HepG2 (cell line): ENCODE results near the gene FANCL. TPM values are rescaled to one million over a fixed set of nuclear protein-coding genes. Genes with fewer than 3 reads are reported as not detected.

ENCODE experiments used
- ARID3A ChIP-seq: IDR thresholded peaks from 2 replicates; pipeline ENCODE4 v1.6.1; 2012; ENCODE audit warnings: low read depth, low read length, improper control_type of control experiment
- ATF3 ChIP-seq: sonication (generic); formaldehyde crosslinking; IDR thresholded peaks from 2 replicates; pipeline ENCODE4 v1.4.0; 2020; ENCODE audit warnings: missing genetic modification reagents
- CC2D1A ChIP-seq: sonication (generic); formaldehyde crosslinking; IDR thresholded peaks from 2 replicates; pipeline ENCODE4 v1.8.1; 2023; ENCODE audit warnings: mild to moderate bottlenecking, missing genetic modification reagents
- HNRNPUL1 ChIP-seq: fragments of 200-400 bp; formaldehyde crosslinking; IDR thresholded peaks from 2 replicates; pipeline ENCODE4 v1.6.1; 2017; ENCODE audit warnings: low read depth, mild to moderate bottlenecking, low read length, moderate library complexity
- ISL2 ChIP-seq: sonication (generic); formaldehyde crosslinking; IDR thresholded peaks from 2 replicates; pipeline ENCODE4 v1.5.0; 2020; ENCODE audit warnings: missing genetic modification reagents
- KLF12 ChIP-seq: sonication (generic); formaldehyde crosslinking; IDR thresholded peaks from 2 replicates; pipeline ENCODE4 v1.4.0; 2020; ENCODE audit warnings: missing genetic modification reagents, borderline replicate concordance
- NAIF1 ChIP-seq: sonication (generic); formaldehyde crosslinking; IDR thresholded peaks from 2 replicates; pipeline ENCODE4 v1.5.0; 2020; ENCODE audit warnings: mild to moderate bottlenecking, missing genetic modification reagents, borderline replicate concordance
- SAP130 ChIP-seq: IDR thresholded peaks from 2 replicates; pipeline ENCODE4 v1.6.1; 2016; ENCODE audit warnings: low read depth
- SNAPC2 ChIP-seq: sonication (generic); formaldehyde crosslinking; IDR thresholded peaks from 2 replicates; pipeline ENCODE4 v1.8.1; 2022; ENCODE audit warnings: mild to moderate bottlenecking, missing genetic modification reagents
- SOX6 ChIP-seq, 2 experiments: fragments of 450-650 bp in 1 of 2; sonication (generic) in 1 of 2; formaldehyde crosslinking in 1 of 2; IDR thresholded peaks; 2 replicates each; pipeline versions ENCODE4 v1.4.0 to v1.6.1; 2017 to 2020; ENCODE audit warnings: antibody characterized with exemption in 1 of 2, mild to moderate bottlenecking in 1 of 2, missing genetic modification reagents in 1 of 2
- SP1 ChIP-seq, 2 experiments: fragments of 450-650 bp in 1 of 2; sonication (generic) in 1 of 2; formaldehyde crosslinking in 1 of 2; IDR thresholded peaks; 2 replicates each; pipeline versions ENCODE4 v1.4.0 to v1.6.1; 2016 to 2020; ENCODE audit warnings: missing genetic modification reagents in 1 of 2
- STAG1 ChIP-seq: sonication (generic); formaldehyde crosslinking; IDR thresholded peaks from 2 replicates; pipeline ENCODE4 v1.4.0; 2020; ENCODE audit warnings: missing genetic modification reagents
- U2AF1 ChIP-seq: fragments of 200-400 bp; formaldehyde crosslinking; optimal IDR thresholded peaks from 2 replicates; pipeline ENCODE3; 2017; ENCODE audit warnings: mild to moderate bottlenecking, low read depth, low read length
- WIZ ChIP-seq: sonication (generic); formaldehyde crosslinking; IDR thresholded peaks from 2 replicates; pipeline ENCODE4 v1.5.1; 2020; ENCODE audit warnings: mild to moderate bottlenecking, missing genetic modification reagents
- ZNF17 ChIP-seq: sonication (generic); formaldehyde crosslinking; IDR thresholded peaks from 2 replicates; pipeline ENCODE4 v1.5.0; 2020; ENCODE audit warnings: mild to moderate bottlenecking, missing genetic modification reagents
- ZNF329 ChIP-seq: sonication (generic); formaldehyde crosslinking; IDR thresholded peaks from 2 replicates; pipeline ENCODE4 v1.9.0; 2021; ENCODE audit warnings: low read depth, mild to moderate bottlenecking, missing genetic modification reagents
- ZNF563 ChIP-seq: sonication (generic); formaldehyde crosslinking; IDR thresholded peaks from 2 replicates; pipeline ENCODE4 v1.8.0; 2022; ENCODE audit warnings: mild to moderate bottlenecking, moderate library complexity, missing genetic modification reagents
- ZNF614 ChIP-seq: IDR thresholded peaks from 2 replicates; pipeline ENCODE4 v1.6.1; 2018; ENCODE audit warnings: missing biosample characterization, missing genetic modification reagents, inconsistent platforms, borderline replicate concordance
- ZNF616 ChIP-seq: sonication (generic); formaldehyde crosslinking; IDR thresholded peaks from 2 replicates; pipeline ENCODE4 v1.5.0; 2020; ENCODE audit warnings: low read depth, mild to moderate bottlenecking, missing genetic modification reagents
- ZNF670 ChIP-seq: sonication (generic); formaldehyde crosslinking; IDR thresholded peaks from 2 replicates; pipeline ENCODE4 v1.8.0; 2022; ENCODE audit warnings: mild to moderate bottlenecking, missing genetic modification reagents, borderline replicate concordance
- ZNF674 ChIP-seq: sonication (generic); formaldehyde crosslinking; IDR thresholded peaks from 2 replicates; pipeline ENCODE4 v1.5.0; 2020; ENCODE audit warnings: low read depth, mild to moderate bottlenecking, missing genetic modification reagents
- ZNF850 ChIP-seq: sonication (generic); formaldehyde crosslinking; conservative IDR thresholded peaks from 2 replicates; pipeline ENCODE4 v1.9.0; 2021; ENCODE audit warnings: mild to moderate bottlenecking, missing genetic modification reagents
- polyA plus RNA-seq, 8 experiments: library from polyadenylated mRNA; depleted of rRNA in 3 of 8; stranded (reverse) in 7 of 8; unstranded in 1 of 8; fragments of >200 nt; fragmentation: Illumina TruSeq in 4 of 8; extraction: Trizol in 4 of 8; gene quantifications; 2 replicates each; pipeline versions ENCODE4 v1.2.1 to v1.2.3, GENCODE V29; 2011 to 2016; ENCODE audit warnings: low read depth in 4 of 8, missing spikeins in 1 of 8, mixed read lengths in 1 of 8; ENCODE audit not compliant: insufficient read depth in 1 of 8
- total RNA-seq, 5 experiments: library from RNA; depleted of rRNA; stranded (reverse); fragments of >200 nt; fragmentation: Illumina TruSeq; extraction: Trizol; gene quantifications; 2 replicates each; pipeline ENCODE4 v1.2.3, GENCODE V29; 2016; ENCODE audit warnings: low read depth in 1 of 5
- TF ChIP-seq, protein P1 (sequence below): sonication (generic); formaldehyde crosslinking; IDR thresholded peaks from 2 replicates; pipeline ENCODE4 v1.4.0; 2020; ENCODE audit warnings: missing genetic modification reagents
- TF ChIP-seq, protein P2 (sequence below): sonication (generic); formaldehyde crosslinking; IDR thresholded peaks from 2 replicates; pipeline ENCODE4 v1.8.0; 2022; ENCODE audit warnings: mild to moderate bottlenecking, missing genetic modification reagents, borderline replicate concordance

Gene FANCL
- total and polyA plus RNA-seq, 2 of the 13 experiments (the other 11 are each of a cell fraction or from before 2014, with no cell fraction given): 40.7 to 66.8 TPM

DNA sequence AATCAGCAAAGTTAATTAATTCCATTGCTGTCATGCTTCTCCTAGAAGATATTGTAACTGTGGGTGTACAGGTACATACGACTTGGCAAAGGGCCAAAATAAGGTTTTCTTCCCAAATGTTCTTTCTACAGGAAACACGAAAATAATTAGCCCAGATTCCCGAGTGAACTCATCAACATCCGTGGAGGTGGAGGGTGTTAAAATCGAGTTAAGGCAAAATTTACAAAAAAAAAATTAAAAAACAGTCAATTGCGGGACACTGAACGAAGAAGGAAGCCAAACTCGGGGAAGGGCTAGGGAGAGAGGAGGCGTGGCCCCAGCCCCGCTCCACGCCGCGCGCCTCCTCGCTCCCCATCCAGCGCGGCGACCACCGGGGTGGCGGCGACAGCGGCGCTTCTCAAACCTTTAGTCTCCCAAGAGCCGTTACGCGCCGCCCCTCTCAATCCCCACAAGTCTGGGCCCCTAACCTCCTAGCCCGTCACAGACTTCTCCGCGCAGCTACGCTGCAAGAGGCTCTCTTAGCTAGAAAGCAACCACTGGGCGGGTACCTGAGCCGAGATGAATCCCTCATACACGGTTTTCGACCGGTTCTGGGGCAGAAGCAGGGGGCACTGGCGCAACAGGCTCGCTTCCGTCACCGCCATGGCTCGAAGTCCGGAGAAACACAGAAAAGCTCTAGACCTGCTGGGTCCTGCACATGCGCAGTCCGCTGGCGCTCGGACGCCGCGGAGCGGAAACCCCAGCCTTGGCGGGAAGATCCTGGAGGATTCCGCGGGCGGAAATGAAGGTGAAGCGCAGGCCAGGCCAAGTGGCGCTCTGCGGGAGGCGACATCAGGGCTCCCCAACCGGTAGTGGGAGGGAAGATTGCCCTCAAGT lies at the start of gene FANCL (continued):
- TF ChIP-seq ZNF614 (CRISPR knock-in tag) (peak; percentile 58; the same call in 1 of the 2 replicates), WIZ (CRISPR knock-in tag) (peak; percentile 93; the same call in 1 of the 2 replicates), ISL2 (CRISPR knock-in tag) (peak; percentile 73), ZNF616 (CRISPR knock-in tag) (peak; percentile 93; the same call in 1 of the 2 replicates), ZNF674 (CRISPR knock-in tag) (no peak), STAG1 (no peak; the same call in 1 of the 2 replicates), ZNF329 (CRISPR knock-in tag) (no peak; the same call in 1 of the 2 replicates), ATF3 (CRISPR knock-in tag) (no peak; the same call in 1 of the 2 replicates), ZNF17 (CRISPR knock-in tag) (no peak), KLF12 (CRISPR knock-in tag) (0 out of 2 replicates have a peak, but pooled peaks have one; percentile 41), SP1 (IDR thresholded peaks at IDR 0.05) (no peak), SP1 (CRISPR knock-in tag; IDR thresholded peaks at IDR 0.05) (peak; percentile 40), NAIF1 (CRISPR knock-in tag) (peak; percentile 91), U2AF1 (peak; percentile 91), ZNF563 (CRISPR knock-in tag) (peak; percentile 97), SOX6 (IDR thresholded peaks at IDR 0.05) (no peak), SOX6 (CRISPR knock-in tag; IDR thresholded peaks at IDR 0.05) (peak; percentile 82), SAP130 (CRISPR knock-in tag) (peak; percentile 87), SNAPC2 (CRISPR knock-in tag) (no peak; the same call in 1 of the 2 replicates), ZNF670 (CRISPR knock-in tag) (peak; percentile 92), ARID3A (0 out of 2 replicates have a peak, but pooled peaks have one; percentile 17), ZNF850 (CRISPR knock-in tag) (peak; percentile 98), CC2D1A (CRISPR knock-in tag) (peak; percentile 95), HNRNPUL1 (no peak)
- TF ChIP-seq, protein P1, sequence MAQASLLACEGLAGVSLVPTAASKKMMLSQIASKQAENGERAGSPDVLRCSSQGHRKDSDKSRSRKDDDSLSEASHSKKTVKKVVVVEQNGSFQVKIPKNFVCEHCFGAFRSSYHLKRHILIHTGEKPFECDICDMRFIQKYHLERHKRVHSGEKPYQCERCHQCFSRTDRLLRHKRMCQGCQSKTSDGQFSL: no peak
- TF ChIP-seq, protein P2, sequence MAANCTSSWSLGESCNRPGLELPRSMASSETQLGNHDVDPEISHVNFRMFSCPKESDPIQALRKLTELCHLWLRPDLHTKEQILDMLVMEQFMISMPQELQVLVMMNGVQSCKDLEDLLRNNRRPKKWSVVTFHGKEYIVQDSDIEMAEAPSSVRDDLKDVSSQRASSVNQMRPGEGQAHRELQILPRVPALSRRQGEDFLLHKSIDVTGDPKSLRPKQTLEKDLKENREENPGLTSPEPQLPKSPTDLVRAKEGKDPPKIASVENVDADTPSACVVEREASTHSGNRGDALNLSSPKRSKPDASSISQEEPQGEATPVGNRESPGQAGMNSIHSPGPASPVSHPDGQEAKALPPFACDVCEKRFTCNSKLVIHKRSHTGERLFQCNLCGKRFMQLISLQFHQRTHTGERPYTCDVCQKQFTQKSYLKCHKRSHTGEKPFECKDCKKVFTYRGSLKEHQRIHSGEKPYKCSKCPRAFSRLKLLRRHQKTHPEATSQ (CRISPR knock-in tag): peak; percentile 99
